Upper lobe of left lung (tissue), 6 donors: ENCODE measurements around the gene LAIR2. TPM values are rescaled to one million over a fixed set of nuclear protein-coding genes. Genes with fewer than 3 reads are reported as not detected.

ENCODE experiments used
- ATAC-seq, 2 donors: fragments of 200-7000 bp; cut with Tn5 transposase; one replicate each; pipeline ENCODE4 v1.9.1; 2022; ENCODE audit warnings: mild to moderate bottlenecking in 2 of 2, moderate library complexity in 2 of 2; ENCODE audit not compliant: low FRiP score in 2 of 2
- DNase-seq, 2 donors: peaks; one replicate each; pipeline ENCODE4 v3.0.0-alpha.2; 2019 to 2020
- H3K27ac ChIP-seq, 4 donors: fragments of 200-600 bp; sonication (generic); one replicate each; pipeline ENCODE4 v1.5.1; 2016 to 2019
- H3K27me3 ChIP-seq, 4 donors: fragments of 200-600 bp; sonication (generic); one replicate each; pipeline ENCODE4 v1.5.1; 2017 to 2019
- H3K36me3 ChIP-seq, 4 donors: fragments of 200-600 bp; sonication (generic); one replicate each; pipeline ENCODE4 v1.5.1; 2016 to 2019
- H3K4me1 ChIP-seq, 4 donors: fragments of 200-600 bp; sonication (generic); one replicate each; pipeline ENCODE4 v1.5.1; 2018 to 2019
- H3K4me3 ChIP-seq, 4 donors: fragments of 200-600 bp; sonication (generic); one replicate each; pipeline ENCODE4 v1.5.1; 2017 to 2019; ENCODE audit warnings: mild to moderate bottlenecking in 2 of 4, moderate library complexity in 1 of 4
- H3K9me3 ChIP-seq, 4 donors: fragments of 200-600 bp; sonication (generic); one replicate each; pipeline ENCODE4 v1.5.1; 2018 to 2019
- EP300 ChIP-seq, 4 donors: sonication (generic); formaldehyde crosslinking; IDR thresholded peaks; one replicate each; pipeline ENCODE4 v1.5.1; 2017; ENCODE audit warnings: antibody characterized with exemption in 4 of 4, control low read depth in 2 of 4
- POLR2A ChIP-seq, 4 donors: fragments of 450-650 bp; IDR thresholded peaks; one replicate each; pipeline ENCODE4 v1.5.1; 2016 to 2017; ENCODE audit warnings: antibody characterized with exemption in 4 of 4, mild to moderate bottlenecking in 2 of 4
- POLR2AphosphoS5 ChIP-seq, 2 donors: sonication (generic); formaldehyde crosslinking; IDR thresholded peaks; one replicate each; pipeline ENCODE4 v1.5.1; 2017; ENCODE audit warnings: antibody characterized with exemption in 2 of 2
- WGBS, 2 donors: methylation state at CpG; one replicate each; pipeline ENCODE4 v1.1.5; 2017 to 2018; 5-methylcytosine and 5-hydroxymethylcytosine counted together
- total RNA-seq, 6 donors: library from RNA; depleted of rRNA in 4 of 6; stranded (reverse); fragments of >200 nt in 4 of 6; gene quantifications; one replicate each; pipeline versions ENCODE4 v1.1.0 to v1.2.1, GENCODE V29; 2016 to 2021
- TF ChIP-seq, protein P1 (sequence below), 6 experiments: fragments of 450-650 bp in 4 of 6; fragments of 200-600 bp in 2 of 6; sonication (generic) in 2 of 6; IDR thresholded peaks; one replicate each; pipeline ENCODE4 v1.5.1; 2016 to 2019; ENCODE audit warnings: antibody characterized with exemption in 6 of 6
- donor health status: DM: no; HTN: no; CAD: no; lungs with moderate emphysema.
- donor health status: DM: no; HTN: yes; CAD: no; lungs with severe emphysema.

Gene LAIR2
- total RNA-seq, 6 donors from 2014 or later: not detected

DNA sequence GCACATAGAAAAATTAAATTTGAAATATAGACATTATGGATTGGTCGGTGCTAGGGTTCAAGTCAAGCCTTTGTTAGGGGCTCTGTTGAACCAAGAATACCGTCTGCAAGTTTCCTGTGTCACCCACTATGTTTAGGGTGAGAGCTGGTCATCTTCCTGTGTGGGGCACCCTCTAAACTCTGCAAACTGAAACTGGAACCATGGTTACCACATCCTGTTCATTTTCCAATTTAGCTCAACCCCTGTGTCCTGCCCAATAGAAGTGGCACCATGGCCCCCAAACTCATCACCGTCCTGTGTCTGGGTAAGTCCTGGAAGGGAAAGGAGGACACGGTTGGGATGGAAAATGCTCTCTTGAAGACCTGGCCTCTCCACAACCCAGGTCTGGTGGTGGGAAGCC is 29.9 kb downstream of the LAIR2 start:
- H3K27me3 ChIP-seq: no peaks in the 10 kb centered on the region
- no peak overlapping the region for H3K4me3 ChIP-seq
- H3K27ac ChIP-seq: no peak overlapping the region
- ATAC-seq (no peak), DNase-seq (no peak)
- no peaks in the 10 kb centered on the region for H3K36me3 ChIP-seq
- H3K4me1 ChIP-seq: no peaks in the 10 kb centered on the region
- TF ChIP-seq, protein P1, sequence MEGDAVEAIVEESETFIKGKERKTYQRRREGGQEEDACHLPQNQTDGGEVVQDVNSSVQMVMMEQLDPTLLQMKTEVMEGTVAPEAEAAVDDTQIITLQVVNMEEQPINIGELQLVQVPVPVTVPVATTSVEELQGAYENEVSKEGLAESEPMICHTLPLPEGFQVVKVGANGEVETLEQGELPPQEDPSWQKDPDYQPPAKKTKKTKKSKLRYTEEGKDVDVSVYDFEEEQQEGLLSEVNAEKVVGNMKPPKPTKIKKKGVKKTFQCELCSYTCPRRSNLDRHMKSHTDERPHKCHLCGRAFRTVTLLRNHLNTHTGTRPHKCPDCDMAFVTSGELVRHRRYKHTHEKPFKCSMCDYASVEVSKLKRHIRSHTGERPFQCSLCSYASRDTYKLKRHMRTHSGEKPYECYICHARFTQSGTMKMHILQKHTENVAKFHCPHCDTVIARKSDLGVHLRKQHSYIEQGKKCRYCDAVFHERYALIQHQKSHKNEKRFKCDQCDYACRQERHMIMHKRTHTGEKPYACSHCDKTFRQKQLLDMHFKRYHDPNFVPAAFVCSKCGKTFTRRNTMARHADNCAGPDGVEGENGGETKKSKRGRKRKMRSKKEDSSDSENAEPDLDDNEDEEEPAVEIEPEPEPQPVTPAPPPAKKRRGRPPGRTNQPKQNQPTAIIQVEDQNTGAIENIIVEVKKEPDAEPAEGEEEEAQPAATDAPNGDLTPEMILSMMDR (IDR thresholded peaks at IDR 0.05): no peak
- no peak for TF ChIP-seq POLR2A (IDR thresholded peaks at IDR 0.05)
- no peak for TF ChIP-seq POLR2AphosphoS5 (IDR thresholded peaks at IDR 0.05)
- no peak for TF ChIP-seq EP300 (IDR thresholded peaks at IDR 0.05)
- no peaks in the 10 kb centered on the region for H3K9me3 ChIP-seq
- WGBS, 2 donors: 68 to 77% methylated on average over 4 of the region's 4 CpGs

DNA sequence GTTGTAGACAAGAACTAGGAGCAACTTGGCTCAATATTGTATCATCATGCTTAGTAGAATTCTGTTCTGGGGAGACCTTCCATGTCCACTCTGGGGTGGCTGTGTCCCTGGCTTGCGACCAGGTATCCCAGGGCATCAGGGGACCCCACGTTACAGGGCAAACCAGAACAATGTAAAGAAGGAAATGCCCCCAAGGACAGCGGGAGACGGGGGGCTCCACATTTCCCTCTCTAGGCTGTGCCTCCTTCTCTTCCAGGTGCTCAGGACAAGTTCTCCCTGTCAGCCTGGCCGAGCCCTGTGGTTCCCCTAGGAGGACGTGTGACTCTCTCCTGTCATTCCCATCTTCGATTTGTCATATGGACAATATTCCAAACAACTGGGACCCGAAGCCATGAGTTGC is 30.8 kb downstream of the LAIR2 start:
- no peaks in the 10 kb centered on the region for H3K4me1 ChIP-seq
- no peak overlapping the region for H3K27ac ChIP-seq
- H3K4me3 ChIP-seq: no peak overlapping the region
- ATAC-seq (no peak), DNase-seq (no peak)
- TF ChIP-seq POLR2AphosphoS5 (IDR thresholded peaks at IDR 0.05) (no peak), POLR2A (IDR thresholded peaks at IDR 0.05) (no peak), EP300 (IDR thresholded peaks at IDR 0.05) (no peak)
- TF ChIP-seq, protein P1 (IDR thresholded peaks at IDR 0.05): no peak
- WGBS, 2 donors: 82 to 86% methylated on average over 3 to 8 of the region's 8 CpGs
- H3K36me3 ChIP-seq: no peaks in the 10 kb centered on the region
- H3K9me3 ChIP-seq: no peaks in the 10 kb centered on the region
- no peaks in the 10 kb centered on the region for H3K27me3 ChIP-seq

DNA sequence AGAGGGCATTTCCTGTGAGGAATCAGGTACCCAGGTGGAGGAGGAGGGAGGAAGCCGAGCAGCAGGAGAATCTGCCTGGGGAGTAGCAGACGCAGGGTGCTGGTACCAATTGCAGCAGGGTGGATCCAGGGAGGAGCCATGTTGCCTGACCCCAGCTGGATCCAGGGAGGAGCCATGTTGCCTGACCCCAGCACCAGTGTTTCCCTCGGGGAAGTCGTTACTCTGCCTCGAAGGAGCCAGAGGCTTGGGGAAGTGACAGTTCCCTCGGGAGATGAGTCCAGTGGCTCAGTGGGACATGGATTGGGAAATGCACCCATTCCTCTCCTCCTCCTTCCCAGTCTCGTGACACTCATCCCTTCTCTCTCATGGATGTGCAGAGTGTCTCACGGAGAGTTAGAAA is 31.5 kb downstream of the LAIR2 start:
- no peak for ATAC-seq
- no peaks in the 10 kb centered on the region for H3K27me3 ChIP-seq
- 64 to 83% methylated on average over 4 to 8 of the region's 8 CpGs for WGBS, 2 donors

DNA sequence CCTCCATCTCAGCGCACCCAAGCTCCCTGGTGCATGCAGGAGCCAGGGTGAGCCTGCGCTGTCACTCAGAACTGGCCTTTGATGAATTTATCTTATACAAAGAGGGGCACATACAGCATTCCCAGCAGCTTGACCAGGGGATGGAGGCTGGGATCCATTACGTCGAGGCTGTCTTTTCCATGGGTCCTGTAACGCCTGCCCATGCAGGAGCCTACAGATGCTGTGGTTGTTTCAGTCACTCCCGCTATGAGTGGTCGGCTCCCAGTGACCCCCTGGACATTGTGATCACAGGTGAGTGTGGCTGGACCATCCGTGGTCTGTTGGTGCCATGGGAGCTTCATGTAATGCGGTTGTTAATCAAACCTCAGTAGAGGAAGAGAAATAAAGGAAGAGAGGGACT is 33.0 kb downstream of the LAIR2 start:
- H3K36me3 ChIP-seq: no peaks in the 10 kb centered on the region
- H3K27ac ChIP-seq: no peak overlapping the region
- 86% methylated on average over 7 to 9 of the region's 9 CpGs for WGBS, 2 donors
- H3K27me3 ChIP-seq: no peaks in the 10 kb centered on the region
- DNase-seq (no peak), ATAC-seq (no peak)
- TF ChIP-seq, protein P1 (IDR thresholded peaks at IDR 0.05): no peak
- TF ChIP-seq POLR2A (IDR thresholded peaks at IDR 0.05) (no peak), POLR2AphosphoS5 (IDR thresholded peaks at IDR 0.05) (no peak), EP300 (IDR thresholded peaks at IDR 0.05) (no peak)
- no peaks in the 10 kb centered on the region for H3K4me1 ChIP-seq
- no peak overlapping the region for H3K4me3 ChIP-seq
- no peaks in the 10 kb centered on the region for H3K9me3 ChIP-seq

More for the DNA sequence above, 31.5 kb downstream of the LAIR2 start:
- no peak overlapping the region for H3K27ac ChIP-seq
- no peak overlapping the region for H3K4me3 ChIP-seq
- no peak for DNase-seq
- H3K4me1 ChIP-seq: no peaks in the 10 kb centered on the region
- no peak for TF ChIP-seq POLR2AphosphoS5 (IDR thresholded peaks at IDR 0.05)
- TF ChIP-seq, protein P1 (IDR thresholded peaks at IDR 0.05): no peak
- no peak for TF ChIP-seq POLR2A (IDR thresholded peaks at IDR 0.05)
- no peak for TF ChIP-seq EP300 (IDR thresholded peaks at IDR 0.05)
- H3K36me3 ChIP-seq: no peaks in the 10 kb centered on the region
- no peaks in the 10 kb centered on the region for H3K9me3 ChIP-seq

DNA sequence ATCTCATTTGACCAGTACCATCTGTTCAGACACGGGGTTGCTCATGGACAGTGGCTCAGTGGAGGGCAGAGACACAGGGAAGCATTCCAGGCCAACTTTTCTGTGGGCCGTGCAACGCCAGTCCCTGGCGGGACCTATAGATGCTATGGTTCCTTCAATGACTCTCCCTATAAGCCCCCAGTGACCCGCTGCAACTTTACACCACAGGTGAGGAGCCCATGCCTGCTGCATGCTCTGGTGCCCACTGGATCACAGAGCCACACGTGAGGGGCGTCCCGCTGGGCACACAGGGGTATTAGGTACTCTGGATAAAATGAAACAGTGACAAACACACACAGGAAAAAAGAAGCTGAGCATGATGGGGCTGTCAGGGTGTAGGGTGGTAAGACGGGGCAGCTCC is 34.3 kb downstream of the LAIR2 start:
- WGBS, 2 donors: 80 to 86% methylated on average over 6 to 9 of the region's 9 CpGs
- no peak overlapping the region for H3K27ac ChIP-seq
- no peaks in the 10 kb centered on the region for H3K4me1 ChIP-seq
- no peak overlapping the region for H3K4me3 ChIP-seq
- TF ChIP-seq, protein P1 (IDR thresholded peaks at IDR 0.05): no peak
- TF ChIP-seq POLR2AphosphoS5 (IDR thresholded peaks at IDR 0.05) (no peak), POLR2A (IDR thresholded peaks at IDR 0.05) (no peak), EP300 (IDR thresholded peaks at IDR 0.05) (no peak)
- H3K9me3 ChIP-seq: no peaks in the 10 kb centered on the region
- H3K36me3 ChIP-seq: no peaks in the 10 kb centered on the region
- no peak for DNase-seq
- ATAC-seq: no peak
- no peaks in the 10 kb centered on the region for H3K27me3 ChIP-seq
